ENCODE measurements around the gene CHAT.

Gene CHAT

DNA sequence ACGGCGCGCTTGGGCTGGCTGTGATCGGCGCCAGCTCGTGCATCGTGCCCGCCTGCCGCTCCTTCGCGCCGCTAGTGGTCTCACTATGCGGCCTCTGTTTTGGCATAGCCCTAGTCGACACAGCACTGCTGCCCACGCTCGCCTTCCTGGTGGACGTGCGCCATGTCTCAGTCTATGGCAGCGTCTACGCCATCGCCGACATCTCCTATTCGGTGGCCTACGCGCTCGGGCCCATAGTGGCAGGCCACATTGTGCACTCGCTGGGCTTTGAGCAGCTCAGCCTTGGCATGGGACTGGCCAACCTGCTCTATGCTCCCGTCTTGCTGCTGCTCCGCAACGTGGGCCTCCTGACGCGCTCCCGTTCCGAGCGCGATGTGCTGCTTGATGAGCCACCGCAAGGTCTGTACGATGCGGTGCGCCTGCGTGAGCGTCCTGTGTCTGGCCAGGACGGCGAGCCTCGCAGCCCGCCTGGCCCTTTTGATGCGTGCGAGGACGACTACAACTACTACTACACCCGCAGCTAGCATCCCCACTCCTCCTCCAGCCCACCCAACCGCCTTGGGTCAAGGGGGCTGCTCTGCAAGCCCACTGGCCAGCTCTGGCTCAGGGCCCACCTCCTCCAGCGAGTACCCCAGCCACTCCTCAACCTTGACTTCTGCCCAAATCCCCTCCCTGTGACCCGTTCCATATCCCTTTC lies 1.9 kb upstream of the CHAT start:
- no peaks in the 10 kb centered on the region; the same call in 1 of the 2 replicates for H3K4me1 ChIP-seq (ENCODE audit: control insufficient read depth, insufficient read depth, low read length)
- H3K9me3 ChIP-seq (ENCODE audit: control insufficient read depth, insufficient read depth, low read depth, low read length) = no peaks in the 10 kb centered on the region
- TF ChIP-seq YY2 (tag by site-specific recombination; IDR thresholded peaks at IDR 0.05) (no peak), ZNF548 (tag by site-specific recombination; IDR thresholded peaks at IDR 0.05) (no peak), ZNF585B (tag by site-specific recombination; IDR thresholded peaks at IDR 0.05) (no peak), ZNF37A (tag by site-specific recombination; IDR thresholded peaks at IDR 0.05) (no peak), ZNF426 (tag by site-specific recombination; IDR thresholded peaks at IDR 0.05) (no peak), GFI1B (tag by site-specific recombination; IDR thresholded peaks at IDR 0.05) (no peak), ZNF558 (tag by site-specific recombination; IDR thresholded peaks at IDR 0.05) (no peak), ZNF624 (tag by site-specific recombination; IDR thresholded peaks at IDR 0.05) (no peak), ZXDB (tag by site-specific recombination; IDR thresholded peaks at IDR 0.05) (no peak), FEZF1 (tag by site-specific recombination; IDR thresholded peaks at IDR 0.05) (no peak), ZNF157 (tag by site-specific recombination; IDR thresholded peaks at IDR 0.05) (no peak), GLIS2 (tag by site-specific recombination; IDR thresholded peaks at IDR 0.05) (no peak), ZNF138 (tag by site-specific recombination; IDR thresholded peaks at IDR 0.05; ENCODE audit: borderline replicate concordance) (no peak), PRDM10 (tag by site-specific recombination; IDR thresholded peaks at IDR 0.05) (no peak), PRDM4 (tag by site-specific recombination; IDR thresholded peaks at IDR 0.05) (no peak), PATZ1 (tag by site-specific recombination; IDR thresholded peaks at IDR 0.05) (no peak), ZNF354C (tag by site-specific recombination; IDR thresholded peaks at IDR 0.05; ENCODE audit: borderline replicate concordance, low read depth) (no peak)
- POLR2A ChIA-PET = no interaction called here
- CTCF ChIA-PET = interaction anchor here (0.8 to 1.1 kb wide), 2 partner anchors 17 to 19 kb away, joined by 4 to 5 read pairs; no protein-coding TSS in a partner anchor
- no peak overlapping the region for H3K4me3 ChIP-seq (ENCODE audit: low read depth, low read length)
- no peaks in the 10 kb centered on the region for H3K36me3 ChIP-seq (ENCODE audit: control insufficient read depth in 2 of 2, insufficient read depth in 1 of 2, low read length in 2 of 2)
- H3K27ac ChIP-seq (ENCODE audit: extremely low read depth, low read depth, low read length) = no peak overlapping the region
